Superior temporal gyrus (tissue), 1 donor: ENCODE results near the gene TRAT1.
"Not testable (repeated sequence)": the region's sequence is repeated elsewhere in the genome, so short reads cannot be mapped to it uniquely, and the experiment has no call there.

ENCODE experiments used
- DNase-seq: peaks from one replicate; pipeline ENCODE4 v3.0.0-alpha.2; 2016; ENCODE audit errors: extremely low spot score

The TRAT1 gene

GRCh38 chr3:108822123-108822897, at the start of gene TRAT1:
TRAT1 (plus strand) TSS chr3:108822786; CDS start chr3:108822928, 142 bp downstream.
- DNase-seq: no peak

- no peak for DNase-seq
These were observed 46.9 kb upstream of the TRAT1 start for GRCh38 chr3:108775649-108776048.

- no peak for DNase-seq
These were observed 43.1 kb upstream of the TRAT1 start for GRCh38 chr3:108779496-108779895.

GRCh38 chr3:108780235-108780634, 42.4 kb upstream of the TRAT1 start:
- DNase-seq: no peak

DNA sequence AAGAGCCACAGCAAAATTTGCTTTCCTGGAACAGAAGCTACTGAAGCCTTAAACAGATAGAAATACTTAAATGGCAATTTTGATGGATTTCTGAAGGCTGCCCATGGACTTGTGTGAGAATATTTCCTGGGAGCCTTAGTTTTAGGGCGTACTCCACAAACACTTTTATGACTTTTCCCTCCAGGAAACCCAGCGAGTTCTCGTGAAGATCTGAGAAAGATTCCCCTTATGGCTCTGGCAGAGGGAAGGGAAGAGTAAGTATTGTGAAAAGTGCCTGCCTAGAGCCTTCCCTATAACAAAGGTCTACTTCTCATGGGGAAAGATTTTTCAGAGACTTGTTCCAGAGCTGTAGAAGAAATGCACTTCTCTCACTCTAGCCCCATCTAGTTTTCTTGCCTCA, 31.1 kb upstream of the TRAT1 start:
- no peak for DNase-seq

- DNase-seq: no peak
These were observed 18.1 kb upstream of the TRAT1 start for GRCh38 chr3:108804437-108804836.

- DNase-seq: no peak
These were observed 17.6 kb upstream of the TRAT1 start for GRCh38 chr3:108804966-108805365.

GRCh38 chr3:108806316-108806715, 16.3 kb upstream of the TRAT1 start:
- no peak for DNase-seq

GRCh38 chr3:108818404-108818803, 4.2 kb upstream of the TRAT1 start:
- no peak for DNase-seq

GRCh38 chr3:108820586-108820985, 2.0 kb upstream of the TRAT1 start:
- DNase-seq: no peak

- DNase-seq: no peak
These were observed 641 bp downstream of the TRAT1 start for GRCh38 chr3:108823227-108823626.

DNA sequence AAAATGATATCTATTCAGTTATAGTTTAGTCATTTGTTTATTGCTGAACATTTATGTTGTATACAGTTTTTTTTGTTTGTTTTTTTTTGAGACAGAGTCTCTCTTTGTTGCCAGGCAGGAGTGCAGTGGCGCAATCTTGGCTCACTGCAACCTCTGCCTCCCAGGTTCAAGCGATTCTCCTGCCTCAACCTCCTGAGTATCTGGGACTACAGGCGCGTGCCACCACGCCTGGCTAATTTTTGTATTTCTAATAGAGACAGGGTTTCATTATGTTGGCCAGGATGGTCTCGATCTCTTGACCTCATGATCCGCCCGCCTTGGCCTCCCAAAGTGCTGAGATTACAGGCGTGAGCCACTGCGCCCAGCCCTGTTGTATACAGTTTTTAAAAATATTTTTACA, 1.2 kb downstream of the TRAT1 start:
- not testable (repeated sequence) for DNase-seq

DNA sequence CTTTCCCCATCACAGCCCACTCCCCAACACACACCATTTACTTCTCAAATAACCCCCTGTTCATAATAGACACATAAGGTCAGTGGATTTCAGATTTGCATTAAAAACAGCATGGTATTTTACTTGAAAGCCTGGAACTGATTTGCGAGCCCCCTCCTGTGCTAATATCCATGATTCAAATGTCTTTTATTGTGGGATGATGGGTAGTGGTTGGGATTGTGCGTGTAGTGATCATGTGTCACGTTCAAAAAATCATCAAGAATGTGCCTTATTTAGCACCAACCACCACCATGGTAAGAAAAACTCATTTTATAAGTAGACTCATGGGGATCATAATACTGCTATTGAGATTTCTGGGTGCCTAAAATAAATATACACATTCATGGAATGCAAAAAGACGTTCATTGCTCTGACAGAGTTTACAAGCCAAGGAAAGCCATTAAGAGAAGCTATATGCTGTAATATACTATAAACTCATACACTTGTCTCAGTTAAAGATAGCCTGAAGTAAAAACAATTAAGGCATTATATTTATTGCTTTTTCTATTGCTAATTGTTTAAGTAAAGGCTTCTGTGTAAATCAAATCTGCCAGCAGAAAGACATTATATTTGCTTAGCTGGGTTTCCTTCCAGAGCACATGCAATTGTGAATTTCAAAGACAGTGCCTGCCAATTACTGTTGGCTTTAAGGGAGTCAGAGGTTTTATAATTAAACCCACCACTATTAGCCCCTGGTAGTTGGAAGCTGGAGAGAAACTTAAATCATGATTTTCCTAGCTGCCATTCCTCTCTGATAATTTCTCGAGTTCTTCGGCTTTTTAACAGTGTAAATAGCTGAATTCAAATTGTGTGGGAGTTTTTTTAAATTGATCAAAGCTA, 4.0 kb downstream of the TRAT1 start:
- DNase-seq: no peak

GRCh38 chr3:108830381-108830780, 7.8 kb downstream of the TRAT1 start:
- DNase-seq: no peak

- DNase-seq: no peak
These were observed 8.5 kb downstream of the TRAT1 start for GRCh38 chr3:108830991-108831614.

DNA sequence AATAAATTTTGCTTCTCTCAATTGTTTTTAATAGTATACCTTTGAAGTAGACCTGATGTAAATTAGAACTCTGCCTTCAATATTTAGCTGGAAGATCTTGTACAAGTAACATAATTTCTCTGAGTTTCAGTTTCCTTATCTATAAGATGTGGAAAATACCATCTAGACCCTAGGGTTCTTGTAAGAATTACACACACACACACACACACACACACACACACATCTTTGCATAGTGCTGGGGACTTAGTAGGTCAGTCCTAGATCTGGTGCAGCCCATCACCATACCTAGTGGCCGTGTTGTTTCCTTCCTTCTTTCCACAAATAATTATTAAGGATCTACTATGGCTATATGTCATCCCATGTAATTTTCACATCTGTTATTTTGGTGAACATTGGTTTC, 11.0 kb downstream of the TRAT1 start:
- DNase-seq: no peak

DNA sequence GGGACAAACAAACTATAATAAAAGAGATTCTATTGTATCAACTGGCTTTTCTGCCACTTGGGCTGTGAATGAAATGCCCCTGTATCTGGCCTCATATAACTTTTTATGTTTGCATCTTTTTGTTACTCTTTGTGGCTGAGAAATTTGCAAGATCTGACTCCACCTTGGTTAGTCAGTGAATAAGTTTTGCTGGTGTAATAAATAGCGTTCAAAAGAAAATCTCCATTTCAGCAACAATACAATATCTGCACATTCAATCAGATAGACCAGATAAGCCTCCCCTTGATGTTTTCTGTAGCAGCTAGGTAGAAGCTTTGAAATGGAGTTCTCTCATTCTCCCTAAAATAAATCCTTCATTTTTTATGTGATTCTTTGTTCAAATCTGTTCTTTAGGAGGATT, 12.0 kb downstream of the TRAT1 start:
- DNase-seq: no peak

DNA sequence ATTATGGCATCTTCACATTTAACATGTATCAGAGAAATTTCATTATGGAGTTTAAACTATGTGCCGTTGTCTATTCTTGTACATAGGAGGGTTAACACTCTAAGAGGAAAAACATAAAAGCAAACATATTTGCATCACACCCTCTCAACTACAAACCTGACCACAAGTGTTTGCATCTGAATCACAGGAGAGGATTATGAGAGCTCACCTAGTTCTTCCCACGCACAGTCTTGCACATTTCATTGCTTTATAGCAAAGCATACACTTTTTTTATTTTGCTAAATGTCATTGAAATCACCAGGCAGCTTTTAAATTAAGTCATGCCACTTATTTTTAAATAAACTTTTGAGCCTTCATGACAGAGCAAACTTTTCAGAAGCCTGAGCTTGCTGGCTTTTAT, 12.5 kb downstream of the TRAT1 start:
- DNase-seq: no peak

GRCh38 chr3:108838436-108838835, 15.8 kb downstream of the TRAT1 start:
- DNase-seq: no peak

DNA sequence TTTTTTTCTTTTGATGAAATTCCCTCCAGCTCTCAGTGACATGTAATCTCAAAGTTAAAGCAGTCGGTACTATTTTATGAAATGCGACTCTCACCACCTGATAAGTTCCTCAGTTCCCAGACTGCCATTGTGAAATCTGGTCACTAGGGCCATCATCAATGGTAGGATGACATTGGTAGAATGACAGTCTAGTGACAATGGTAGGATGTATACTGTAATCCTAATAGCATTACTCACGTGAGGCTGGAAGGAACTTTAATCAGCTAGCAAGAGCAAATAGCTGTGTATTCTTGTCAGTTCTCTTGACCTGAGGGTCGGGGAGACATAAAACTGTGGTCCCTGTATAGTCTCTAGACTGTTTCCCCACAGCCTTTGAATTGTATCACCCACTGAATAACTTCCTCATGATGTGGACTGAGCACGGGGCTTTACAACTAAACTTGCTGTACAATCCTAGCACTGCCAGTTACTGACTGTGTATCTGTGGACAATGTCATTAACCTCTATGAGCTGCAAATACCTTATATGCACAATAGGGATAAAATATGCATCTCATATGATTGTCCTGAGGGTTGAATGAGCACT, 23.2 kb downstream of the TRAT1 start:
- no peak for DNase-seq

GRCh38 chr3:108847187-108847586, 24.6 kb downstream of the TRAT1 start:
- no peak for DNase-seq

DNA sequence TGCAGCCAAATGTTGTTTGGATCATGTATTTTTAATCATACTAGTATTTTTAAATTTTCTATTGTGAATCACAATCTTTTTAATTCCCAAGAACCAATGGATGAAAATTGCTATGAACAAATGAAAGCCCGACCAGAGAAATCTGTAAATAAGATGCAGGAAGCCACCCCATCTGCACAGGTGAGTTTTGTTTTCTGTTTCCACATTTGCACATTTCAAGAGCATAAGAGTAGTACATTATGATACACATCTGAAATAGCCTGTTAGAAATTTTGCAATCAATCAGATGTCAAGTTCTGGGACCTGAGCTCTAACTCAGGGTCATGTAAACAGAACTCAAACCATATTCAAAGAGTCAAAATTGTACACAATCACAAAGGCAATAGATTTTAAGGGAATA, 26.5 kb downstream of the TRAT1 start:
- no peak for DNase-seq
